H1 (cell line): ENCODE results near the gene CCDC73. TPM values are rescaled to one million over a fixed set of nuclear protein-coding genes. Genes with fewer than 3 reads are reported as not detected.

Experiments used
- CTCF ChIA-PET: fragments of 300-600 bp; sonication (Branson Sonifier 250); formaldehyde crosslinking; loops from one replicate; lab custom pipeline; 2021; ENCODE audit not compliant: partially characterized antibody; lab: Charles Lee
- POLR2A ChIA-PET: fragments of 300-600 bp; sonication (Branson Sonifier 250); formaldehyde crosslinking; loops from one replicate; lab custom pipeline; 2021; ENCODE audit warnings: inconsistent platforms; ENCODE audit not compliant: partially characterized antibody; lab: Charles Lee
- DNase-seq, 2 experiments: peaks; one replicate each; pipeline versions ENCODE4 v3.0.0 to v3.0.0-alpha.2; 2010 to 2022; ENCODE audit warnings: low spot score in 2 of 2, low read depth in 1 of 2, mixed read lengths in 1 of 2
- FAIRE-seq: peaks from 2 replicates; lab custom pipeline; 2011; peaks lifted over from hg19 to GRCh38; lab: Jason Lieb, UNC
- H2AFZ ChIP-seq: 2 replicates; pipeline ENCODE4 v1.8.1; 2012; ENCODE audit warnings: low read length, inconsistent platforms
- H2AK5ac ChIP-seq: 2 replicates; pipeline ENCODE4 v1.6.1; 2013; ENCODE audit warnings: low read depth, low read length
- H2BK120ac ChIP-seq: replicated peaks from 2 replicates; pipeline ENCODE3; 2013; ENCODE audit warnings: low read depth, low read length, inconsistent platforms
- H2BK12ac ChIP-seq: 2 replicates; pipeline ENCODE4 v1.6.1; 2013; ENCODE audit warnings: low read depth, low read length
- H2BK15ac ChIP-seq: 2 replicates; pipeline ENCODE4 v1.6.1; 2013; ENCODE audit warnings: low read length
- H2BK20ac ChIP-seq: 2 replicates; pipeline ENCODE4 v1.6.1; 2013; ENCODE audit warnings: low read length
- H2BK5ac ChIP-seq: 2 replicates; pipeline ENCODE4 v1.6.1; 2013; ENCODE audit warnings: low read depth, low read length
- H3K14ac ChIP-seq: 2 replicates; pipeline ENCODE4 v1.6.1; 2013; ENCODE audit warnings: inconsistent platforms; ENCODE audit not compliant: insufficient read length
- H3K18ac ChIP-seq: 2 replicates; pipeline ENCODE4 v1.6.1; 2013; ENCODE audit warnings: low read length; ENCODE audit errors: extremely low read depth
- H3K23ac ChIP-seq: 2 replicates; pipeline ENCODE4 v1.6.1; 2013; ENCODE audit warnings: inconsistent platforms; ENCODE audit not compliant: insufficient read length
- H3K23me2 ChIP-seq: 2 replicates; pipeline ENCODE4 v1.6.1; 2013; ENCODE audit warnings: low read depth, low read length
- H3K27ac ChIP-seq: 2 replicates; pipeline ENCODE4 v1.6.1; 2011; ENCODE audit warnings: low read depth, low read length, inconsistent platforms
- H3K27me3 ChIP-seq, 4 experiments: replicated peaks in 1 of 4; 1 replicate in 1 of 4; 2 replicates in 3 of 4; pipeline versions ENCODE4 v1.6.1 to v1.8.1; 2011 to 2013; ENCODE audit warnings: low read length in 3 of 4, mild to moderate bottlenecking in 3 of 4, inconsistent platforms in 2 of 4, mixed read lengths in 2 of 4, moderate library complexity in 1 of 4; ENCODE audit not compliant: control insufficient read depth in 3 of 4, insufficient read depth in 3 of 4; ENCODE audit errors: extremely low read depth in 1 of 4
- H3K36me3 ChIP-seq, 4 experiments: 2 replicates each; pipeline versions ENCODE4 v1.6.1 to v1.8.1; 2011 to 2013; ENCODE audit warnings: mild to moderate bottlenecking in 4 of 4, low read length in 3 of 4, moderate library complexity in 2 of 4, control low read depth in 1 of 4, inconsistent platforms in 1 of 4; ENCODE audit not compliant: insufficient read depth in 4 of 4, control insufficient read depth in 2 of 4
- H3K4ac ChIP-seq: replicated peaks from 2 replicates; pipeline ENCODE3; 2013; ENCODE audit warnings: low read length, low read depth, mixed read lengths, inconsistent platforms; ENCODE audit not compliant: insufficient read length
- H3K4me1 ChIP-seq, 4 experiments: replicated peaks in 1 of 4; 1 replicate in 1 of 4; 2 replicates in 3 of 4; pipeline versions ENCODE4 v1.6.1 to v1.8.1; 2011 to 2013; ENCODE audit warnings: low read length in 3 of 4, inconsistent platforms in 2 of 4, mixed read lengths in 1 of 4; ENCODE audit not compliant: insufficient read depth in 4 of 4, control insufficient read depth in 3 of 4
- H3K4me2 ChIP-seq, 2 experiments: 2 replicates each; pipeline versions ENCODE4 v1.6.1 to v1.8.1; 2011 to 2013; ENCODE audit warnings: low read depth in 2 of 2, low read length in 2 of 2, control low read depth in 1 of 2, inconsistent platforms in 1 of 2, mild to moderate bottlenecking in 1 of 2; ENCODE audit not compliant: insufficient read depth in 1 of 2
- H3K4me3 ChIP-seq, 4 experiments: fragments of 200-600, 300-600 bp in 1 of 4; sonication (generic), shearing (Covaris generic), sonication (Bioruptor Twin) in 1 of 4; 2 replicates each; pipeline versions ENCODE4 v1.5.1 to v1.8.1; 2011 to 2016; ENCODE audit warnings: low read length in 4 of 4, low read depth in 3 of 4, control low read depth in 2 of 4, inconsistent platforms in 2 of 4, mild to moderate bottlenecking in 2 of 4, mixed read lengths in 1 of 4, moderate library complexity in 1 of 4; ENCODE audit not compliant: insufficient read depth in 2 of 4; ENCODE audit errors: extremely low read depth in 1 of 4
- H3K56ac ChIP-seq: replicated peaks from 2 replicates; pipeline ENCODE3; 2013; ENCODE audit warnings: low read depth, mild to moderate bottlenecking, mixed read lengths, low read length, inconsistent platforms; ENCODE audit not compliant: insufficient read length
- H3K79me1 ChIP-seq: 2 replicates; pipeline ENCODE4 v1.6.1; 2013; ENCODE audit warnings: low read depth, low read length, control low read depth
- H3K79me2 ChIP-seq, 2 experiments: 2 replicates each; pipeline versions ENCODE4 v1.6.1 to v1.8.1; 2012 to 2013; ENCODE audit warnings: low read length in 2 of 2, mild to moderate bottlenecking in 2 of 2, inconsistent platforms in 1 of 2; ENCODE audit not compliant: insufficient read depth in 2 of 2, control insufficient read depth in 1 of 2
- H3K9ac ChIP-seq, 4 experiments: replicated peaks in 1 of 4; 1 replicate in 1 of 4; 2 replicates in 3 of 4; pipeline versions ENCODE4 v1.6.1 to v1.8.1; 2011 to 2013; ENCODE audit warnings: low read depth in 3 of 4, low read length in 3 of 4, control low read depth in 2 of 4, mild to moderate bottlenecking in 2 of 4, moderate library complexity in 2 of 4, inconsistent platforms in 1 of 4; ENCODE audit errors: extremely low read depth in 1 of 4
- H3K9me3 ChIP-seq, 2 experiments: 2 replicates each; pipeline versions ENCODE4 v1.6.1 to v1.8.1; 2012 to 2013; ENCODE audit warnings: mild to moderate bottlenecking in 2 of 2, moderate library complexity in 2 of 2, control low read depth in 1 of 2, inconsistent platforms in 1 of 2, low read depth in 1 of 2, low read length in 1 of 2, mixed read lengths in 1 of 2; ENCODE audit not compliant: insufficient read depth in 2 of 2
- H4K20me1 ChIP-seq, 2 experiments: replicated peaks in 1 of 2; 2 replicates each; pipeline versions ENCODE3 to v1.8.1; 2011 to 2013; ENCODE audit warnings: inconsistent platforms in 2 of 2, low read length in 2 of 2, mild to moderate bottlenecking in 1 of 2; ENCODE audit not compliant: insufficient read depth in 2 of 2, control insufficient read depth in 1 of 2
- H4K5ac ChIP-seq: 2 replicates; pipeline ENCODE4 v1.6.1; 2013; ENCODE audit warnings: low read length, low read depth, mixed read lengths, inconsistent platforms; ENCODE audit not compliant: insufficient read length
- H4K8ac ChIP-seq: 2 replicates; pipeline ENCODE4 v1.8.0; 2013; ENCODE audit warnings: mild to moderate bottlenecking, moderate library complexity, low read length, inconsistent platforms; ENCODE audit not compliant: insufficient read depth; ENCODE audit errors: extremely low read depth
- H4K91ac ChIP-seq: replicated peaks from 2 replicates; pipeline ENCODE3; 2013; ENCODE audit warnings: low read length, mixed read lengths, inconsistent platforms; ENCODE audit not compliant: insufficient read length
- EZH2 ChIP-seq: fragments of 200-600 bp; sonication (generic); IDR thresholded peaks from 2 replicates; pipeline ENCODE4 v1.7.1; 2012; ENCODE audit warnings: low read depth, mild to moderate bottlenecking, moderate library complexity, low read length, inconsistent platforms; ENCODE audit not compliant: severe bottlenecking
- KDM4A ChIP-seq: IDR thresholded peaks from one replicate; pipeline ENCODE4 v1.7.1; 2012; ENCODE audit warnings: low read depth, mild to moderate bottlenecking, moderate library complexity, low read length, inconsistent platforms; ENCODE audit not compliant: severe bottlenecking
- MAFK ChIP-seq: IDR thresholded peaks from 2 replicates; pipeline ENCODE4 v1.6.1; 2012; ENCODE audit warnings: low read depth, mild to moderate bottlenecking, improper control_type of control experiment, low read length
- NANOG ChIP-seq: IDR thresholded peaks from 2 replicates; pipeline ENCODE4 v1.6.1; 2011; ENCODE audit warnings: low read length, low read depth, mild to moderate bottlenecking, inconsistent platforms; ENCODE audit not compliant: insufficient read depth, poor library complexity, severe bottlenecking
- RXRA ChIP-seq: IDR thresholded peaks from 2 replicates; pipeline ENCODE4 v1.6.1; 2011; ENCODE audit warnings: low read depth, mild to moderate bottlenecking, low read length, moderate library complexity; ENCODE audit not compliant: insufficient read depth
- SIRT6 ChIP-seq: IDR thresholded peaks from one replicate; pipeline ENCODE4 v1.7.1; 2012; ENCODE audit warnings: low read length, inconsistent platforms
- TBP ChIP-seq: IDR thresholded peaks from 2 replicates; pipeline ENCODE4 v1.6.1; 2011; ENCODE audit warnings: low read depth, low read length, improper control_type of control experiment
- TCF12 ChIP-seq: IDR thresholded peaks from 2 replicates; pipeline ENCODE4 v1.6.1; 2011; ENCODE audit warnings: low read depth, mild to moderate bottlenecking, low read length
- YY1 ChIP-seq: IDR thresholded peaks from 2 replicates; pipeline ENCODE4 v1.6.1; 2011; ENCODE audit warnings: low read depth, mild to moderate bottlenecking, low read length
- WGBS, 2 experiments: shearing (Covaris generic) in 1 of 2; methylation state at CpG; one replicate each; pipeline versions ENCODE4 v1.1.6 to v1.1.7; 2013 to 2015; ENCODE audit warnings: low lambda C conversion rate in 2 of 2, mixed read lengths in 2 of 2, inconsistent platforms in 1 of 2, low coverage in 1 of 2, missing lambda C conversion rate in 1 of 2; ENCODE audit not compliant: insufficient replicate concordance in 2 of 2, insufficient coverage in 1 of 2, insufficient read length in 1 of 2; ENCODE audit errors: extremely low coverage in 1 of 2, missing lambda C conversion rate in 1 of 2; 5-methylcytosine and 5-hydroxymethylcytosine counted together
- polyA plus RNA-seq, 7 experiments: library from polyadenylated mRNA; depleted of rRNA in 3 of 7; stranded (reverse) in 5 of 7; unstranded in 2 of 7; fragments of >200 nt in 5 of 7; fragments of 200-250 nt in 2 of 7; gene quantifications; 1 replicate in 5 of 7; 2 replicates in 1 of 7; 4 replicates in 1 of 7; pipeline versions ENCODE4 v1.2.1 to v1.2.3, GENCODE V29; 2011 to 2013; ENCODE audit warnings: missing spikeins in 2 of 7, mixed read lengths in 2 of 7
- total RNA-seq: library from RNA; stranded (reverse); fragmentation: NEBNext Ultra II Directional; extraction: Animal tissue kit (Norgen Biotek cat#: 25700); gene quantifications from 2 replicates; pipeline ENCODE4 v1.2.1, GENCODE V29; 2021
- TF ChIP-seq, protein P1 (sequence below): IDR thresholded peaks from 2 replicates; pipeline ENCODE4 v1.6.1; 2012; ENCODE audit warnings: inconsistent platforms
- TF ChIP-seq, protein P2 (sequence below): IDR thresholded peaks from 2 replicates; pipeline ENCODE4 v1.6.1; 2011; ENCODE audit warnings: low read length, improper control_type of control experiment
- TF ChIP-seq, protein P3 (sequence below): IDR thresholded peaks from 2 replicates; pipeline ENCODE4 v1.6.1; 2012; ENCODE audit warnings: inconsistent platforms

The CCDC73 gene
- total and polyA plus RNA-seq, 2 of the 8 experiments (the other 6 are each of a cell fraction or from before 2014, with no cell fraction given), result not detected

DNA sequence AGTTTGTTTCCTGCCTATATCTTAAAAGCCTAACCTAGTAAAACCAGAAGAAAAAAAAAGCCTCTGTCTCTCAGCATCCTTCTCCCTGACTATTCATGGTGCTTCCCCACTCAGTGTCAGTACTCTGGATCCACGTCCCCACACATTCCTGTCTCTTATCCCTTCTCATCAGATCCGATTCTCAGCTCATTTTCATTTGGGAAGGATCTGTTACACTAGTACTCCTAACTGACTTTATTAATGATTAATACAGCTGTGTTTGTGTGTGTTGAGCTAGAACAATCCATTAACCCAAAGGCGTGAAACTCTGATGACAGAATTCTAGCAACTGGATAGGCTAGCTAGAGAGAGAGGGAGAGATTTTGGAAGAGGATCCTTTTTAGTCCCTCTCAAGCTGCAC is 36.8 kb upstream of the CCDC73 start:
- H4K8ac ChIP-seq, result no peak overlapping the region
- H2AFZ ChIP-seq, result no peak overlapping the region
- no peak overlapping the region for H3K14ac ChIP-seq
- H2BK5ac ChIP-seq, result no peak overlapping the region
- H4K5ac ChIP-seq, result no peak overlapping the region
- H3K27ac ChIP-seq, result no peak overlapping the region
- H3K36me3 ChIP-seq, result no peaks in the 10 kb centered on the region
- no peak overlapping the region for H2BK12ac ChIP-seq
- H3K9me3 ChIP-seq, result no peaks in the 10 kb centered on the region
- no peaks in the 10 kb centered on the region for H3K79me1 ChIP-seq
- no peak overlapping the region; a peak in 1 of 4 replicates for H3K4me2 ChIP-seq
- no peak overlapping the region for H2BK20ac ChIP-seq
- no peak overlapping the region for H3K18ac ChIP-seq
- peaks cover 0 to 4% (median 0%) of the 10 kb centered on the region in 4 experiments; a peak in 1 of 7 replicates for H3K4me1 ChIP-seq
- DNase-seq, result no peak
- H3K79me2 ChIP-seq, result no peaks in the 10 kb centered on the region
- CTCF ChIA-PET, result interaction anchor here (0.6 to 1.6 kb wide), 2 partner anchors 22 to 368 kb away, joined by 6 to 7 read pairs; no protein-coding TSS in a partner anchor
- no peak overlapping the region for H3K9ac ChIP-seq
- H3K27me3 ChIP-seq, result peaks cover 0 to 8% (median 5%) of the 10 kb centered on the region in 4 experiments; a peak in 5 of 7 replicates
- no peak for FAIRE-seq
- no peaks in the 10 kb centered on the region for H4K20me1 ChIP-seq
- POLR2A ChIA-PET, result no interaction called here
- no peak overlapping the region for H2AK5ac ChIP-seq
- no peak overlapping the region for H3K23ac ChIP-seq
- H3K4ac ChIP-seq, result no peak overlapping the region
- no peak overlapping the region for H2BK120ac ChIP-seq
- no peak overlapping the region for H3K4me3 ChIP-seq
- 85% methylated on average over 3 of the region's 3 CpGs; no CpG with 5 or more reads in 1 of the 2 experiments for WGBS, 2 experiments
- no peak overlapping the region for H3K56ac ChIP-seq
- no peak overlapping the region for H4K91ac ChIP-seq
- H2BK15ac ChIP-seq, result no peak overlapping the region
- H3K23me2 ChIP-seq, result peaks cover 6% of the 10 kb centered on the region; the same call in 1 of the 2 replicates
- TF ChIP-seq MAFK (no peak), SIRT6 (no peak), RXRA (no peak), YY1 (no peak), EZH2 (no peak), KDM4A (no peak), TBP (no peak), NANOG (no peak), TCF12 (no peak)
- TF ChIP-seq, protein P1, sequence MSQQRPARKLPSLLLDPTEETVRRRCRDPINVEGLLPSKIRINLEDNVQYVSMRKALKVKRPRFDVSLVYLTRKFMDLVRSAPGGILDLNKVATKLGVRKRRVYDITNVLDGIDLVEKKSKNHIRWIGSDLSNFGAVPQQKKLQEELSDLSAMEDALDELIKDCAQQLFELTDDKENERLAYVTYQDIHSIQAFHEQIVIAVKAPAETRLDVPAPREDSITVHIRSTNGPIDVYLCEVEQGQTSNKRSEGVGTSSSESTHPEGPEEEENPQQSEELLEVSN, result no peak
- TF ChIP-seq, protein P2, sequence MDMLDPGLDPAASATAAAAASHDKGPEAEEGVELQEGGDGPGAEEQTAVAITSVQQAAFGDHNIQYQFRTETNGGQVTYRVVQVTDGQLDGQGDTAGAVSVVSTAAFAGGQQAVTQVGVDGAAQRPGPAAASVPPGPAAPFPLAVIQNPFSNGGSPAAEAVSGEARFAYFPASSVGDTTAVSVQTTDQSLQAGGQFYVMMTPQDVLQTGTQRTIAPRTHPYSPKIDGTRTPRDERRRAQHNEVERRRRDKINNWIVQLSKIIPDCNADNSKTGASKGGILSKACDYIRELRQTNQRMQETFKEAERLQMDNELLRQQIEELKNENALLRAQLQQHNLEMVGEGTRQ, result no peak
- TF ChIP-seq, protein P3, sequence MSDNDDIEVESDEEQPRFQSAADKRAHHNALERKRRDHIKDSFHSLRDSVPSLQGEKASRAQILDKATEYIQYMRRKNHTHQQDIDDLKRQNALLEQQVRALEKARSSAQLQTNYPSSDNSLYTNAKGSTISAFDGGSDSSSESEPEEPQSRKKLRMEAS, result no peak
